MM.1S (cell line): ENCODE results near the gene NSUN6.
A peak's percentile ranks its signal among the peaks of the same experiment; 100 is the strongest.

Experiments
- DNase-seq: peaks from one replicate; pipeline ENCODE4 v3.0.0-alpha.2; 2015
- H2AFZ ChIP-seq: fragments of 300-600 bp; sonication (generic); 2 replicates; pipeline ENCODE4 v1.6.0; 2016; ENCODE audit warnings: antibody characterized with exemption, low read length
- H3F3A ChIP-seq: fragments of 300-600 bp; sonication (generic); 2 replicates; pipeline ENCODE4 v1.6.1; 2016; ENCODE audit warnings: mild to moderate bottlenecking, antibody characterized with exemption, low read length, moderate library complexity, mixed read lengths; ENCODE audit not compliant: insufficient read depth
- H3K27ac ChIP-seq: fragments of 300-600 bp; sonication (generic); 2 replicates; pipeline ENCODE4 v1.5.1; 2016; ENCODE audit warnings: mild to moderate bottlenecking, low read length
- H3K27me3 ChIP-seq: fragments of 300-600 bp; sonication (generic); replicated peaks from 2 replicates; pipeline ENCODE4 v1.6.0; 2016; ENCODE audit warnings: low read length; ENCODE audit not compliant: insufficient read depth
- H3K36me3 ChIP-seq: fragments of 300-600 bp; sonication (generic); replicated peaks from 2 replicates; pipeline ENCODE4 v1.6.1; 2016; ENCODE audit warnings: mild to moderate bottlenecking, low read length, mixed read lengths; ENCODE audit not compliant: insufficient read depth
- H3K4me1 ChIP-seq: fragments of 300-600 bp; sonication (generic); 2 replicates; pipeline ENCODE4 v1.6.1; 2016; ENCODE audit warnings: low read length, mixed read lengths
- H3K4me2 ChIP-seq: fragments of 300-600 bp; sonication (generic); 2 replicates; pipeline ENCODE4 v1.6.0; 2016; ENCODE audit warnings: low read depth, low read length
- H3K4me3 ChIP-seq: fragments of 300-600 bp; sonication (generic); 2 replicates; pipeline ENCODE4 v1.5.1; 2016; ENCODE audit warnings: low read length, mixed read lengths
- H3K79me2 ChIP-seq: fragments of 300-600 bp; sonication (generic); 2 replicates; pipeline ENCODE4 v1.6.1; 2016; ENCODE audit warnings: mixed run types, low read length, mixed read lengths
- H3K9ac ChIP-seq: fragments of 300-600 bp; sonication (generic); 2 replicates; pipeline ENCODE4 v1.6.1; 2016; ENCODE audit warnings: low read length, mixed read lengths
- H3K9me2 ChIP-seq: fragments of 300-600 bp; sonication (generic); replicated peaks from 2 replicates; pipeline ENCODE4 v1.6.1; 2016; ENCODE audit warnings: mild to moderate bottlenecking, low read length, mixed read lengths; ENCODE audit not compliant: insufficient read depth
- H3K9me3 ChIP-seq: fragments of 300-600 bp; sonication (generic); replicated peaks from 2 replicates; pipeline ENCODE4 v1.6.1; 2016; ENCODE audit warnings: mild to moderate bottlenecking, low read length, mixed read lengths; ENCODE audit not compliant: insufficient read depth
- H4K20me1 ChIP-seq: fragments of 300-600 bp; sonication (generic); 2 replicates; pipeline ENCODE4 v1.6.1; 2016; ENCODE audit warnings: mild to moderate bottlenecking, low read length, moderate library complexity, mixed read lengths; ENCODE audit not compliant: insufficient read depth
- CTCF ChIP-seq: fragments of 300-600 bp; sonication (generic); IDR thresholded peaks from 2 replicates; pipeline ENCODE4 v1.5.1; 2016; ENCODE audit warnings: antibody characterized with exemption, low read length, mixed read lengths
- EZH2 ChIP-seq: fragments of 300-600 bp; sonication (generic); optimal IDR thresholded peaks from 2 replicates; pipeline ENCODE3; 2017; ENCODE audit warnings: low read depth, mild to moderate bottlenecking, antibody characterized with exemption, low read length, mixed read lengths
- EZH2phosphoT487 ChIP-seq: fragments of 300-600 bp; sonication (generic); IDR thresholded peaks from 2 replicates; pipeline ENCODE4 v1.6.1; 2018; ENCODE audit warnings: antibody characterized with exemption, low read length

The NSUN6 gene

DNA sequence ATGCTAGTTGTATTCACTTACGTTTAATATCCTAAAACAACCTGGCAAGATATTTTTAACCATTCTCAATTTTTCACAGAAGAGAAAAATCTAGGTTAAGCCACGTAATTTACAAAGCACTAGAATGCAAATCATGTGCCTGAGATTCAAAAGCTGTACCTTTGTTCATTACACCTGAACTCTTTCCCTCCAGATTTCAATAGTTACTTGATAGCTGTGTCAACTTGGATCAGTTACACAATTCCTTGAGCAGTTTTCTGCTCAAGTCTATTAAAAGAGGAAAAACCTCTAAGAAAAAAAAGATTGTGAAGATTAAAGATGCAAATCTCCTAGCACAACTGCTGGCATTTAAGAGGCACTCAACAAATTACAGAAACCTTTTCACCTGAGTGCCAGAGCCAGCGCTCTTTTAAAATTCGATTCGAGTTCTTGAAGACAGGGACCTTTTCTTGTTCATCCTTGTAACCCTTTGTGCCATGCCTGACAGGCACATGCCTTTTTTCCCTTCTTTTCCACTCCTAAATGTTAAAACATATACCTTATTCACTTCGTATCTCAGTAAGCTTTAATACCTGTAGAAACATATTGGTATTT, 886 bp downstream of the NSUN6 start:
- Histone ChIP-seq H3K27me3 (no peaks in the 10 kb centered on the region), H3K9me3 (no peaks in the 10 kb centered on the region), H3K9me2 (no peaks in the 10 kb centered on the region), H3K4me2 (peak overlapping the region; percentile 77), H3K4me1 (peaks cover 11% of the 10 kb centered on the region), H3K27ac (peak overlapping the region; percentile 70; the same call in 1 of the 2 replicates), H3K9ac (peak overlapping the region; percentile 83), H3K4me3 (peak overlapping the region; percentile 82), H3K36me3 (no peaks in the 10 kb centered on the region; the same call in 1 of the 2 replicates), H4K20me1 (no peaks in the 10 kb centered on the region), H2AFZ (peak overlapping the region; percentile 81), H3F3A (peaks cover 12% of the 10 kb centered on the region; the same call in 1 of the 2 replicates), H3K79me2 (peaks cover 19% of the 10 kb centered on the region)
- peak; percentile 18 for DNase-seq
- TF ChIP-seq EZH2phosphoT487 (no peak), EZH2 (no peak), CTCF (no peak)

- H3K9ac ChIP-seq: peak overlapping the region; percentile 83; the same call in 1 of the 2 replicates
- no peaks in the 10 kb centered on the region for H3K27me3 ChIP-seq
- peaks cover 19% of the 10 kb centered on the region for H3K79me2 ChIP-seq
- DNase-seq: no peak
- no peaks in the 10 kb centered on the region for H3K9me2 ChIP-seq
- peak overlapping the region; percentile 77 for H3K4me2 ChIP-seq
- no peak overlapping the region for H3K27ac ChIP-seq
- peaks cover 12% of the 10 kb centered on the region; the same call in 1 of the 2 replicates for H3F3A ChIP-seq
- H3K9me3 ChIP-seq: no peaks in the 10 kb centered on the region
- H4K20me1 ChIP-seq: no peaks in the 10 kb centered on the region
- no peak overlapping the region for H2AFZ ChIP-seq
- H3K36me3 ChIP-seq: no peaks in the 10 kb centered on the region; the same call in 1 of the 2 replicates
- H3K4me1 ChIP-seq: peaks cover 11% of the 10 kb centered on the region
- TF ChIP-seq CTCF (no peak), EZH2 (no peak), EZH2phosphoT487 (no peak)
- no peak overlapping the region for H3K4me3 ChIP-seq
Measured at GRCh38 chr10:18649364-18649959, 1.9 kb downstream of the NSUN6 start.

GRCh38 chr10:18647945-18648344, 3.4 kb downstream of the NSUN6 start:
- Histone ChIP-seq H3K79me2 (peaks cover 19% of the 10 kb centered on the region), H3K4me1 (peaks cover 11% of the 10 kb centered on the region), H2AFZ (no peak overlapping the region), H3K4me2 (no peak overlapping the region), H4K20me1 (no peaks in the 10 kb centered on the region), H3K27me3 (no peaks in the 10 kb centered on the region), H3K9me2 (no peaks in the 10 kb centered on the region), H3F3A (peaks cover 12% of the 10 kb centered on the region; the same call in 1 of the 2 replicates), H3K9ac (no peak overlapping the region), H3K9me3 (no peaks in the 10 kb centered on the region), H3K27ac (no peak overlapping the region), H3K4me3 (no peak overlapping the region), H3K36me3 (no peaks in the 10 kb centered on the region; the same call in 1 of the 2 replicates)
- TF ChIP-seq EZH2: no peak
- no peak for TF ChIP-seq EZH2phosphoT487
- TF ChIP-seq CTCF: no peak
- DNase-seq: no peak
